ENCODE results near the gene DHDH. TPM values are rescaled to one million over a fixed set of nuclear protein-coding genes. Genes with fewer than 3 reads are reported as not detected.

The DHDH gene
- total and polyA plus RNA-seq, 2 experiments from 2014 or later: 0.69 to 4.7 TPM

DNA sequence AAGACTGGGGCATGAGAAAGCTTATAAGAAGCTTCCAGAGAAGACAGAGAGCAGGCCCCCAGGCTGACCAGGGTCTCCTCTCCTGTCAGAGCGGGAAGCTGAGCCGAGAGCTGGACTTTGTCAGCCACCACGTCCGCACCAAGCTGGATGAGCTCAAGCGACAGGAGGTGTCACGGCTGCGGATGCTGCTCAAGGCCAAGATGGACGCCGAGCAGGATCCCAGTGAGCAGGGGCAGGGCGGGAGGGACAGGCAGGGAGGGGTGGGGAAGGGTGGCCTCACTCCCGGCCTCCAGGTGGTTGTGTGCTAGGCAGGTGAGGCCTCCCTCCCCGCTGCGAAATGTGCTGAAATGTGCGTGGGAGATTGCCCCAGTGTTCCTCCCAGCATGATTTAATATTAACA lies 27.8 kb upstream of the DHDH start:
- Mint-ChIP-seq H3K27ac (no peak overlapping the region), H3K4me3 (no peak overlapping the region), H3K9me3 (no peaks in the 10 kb centered on the region), H3K36me3 (ENCODE audit: low read depth) (peaks cover 60% of the 10 kb centered on the region), H3K27me3 (ENCODE audit: insufficient read depth, low read depth, poor library complexity) (peaks cover 6% of the 10 kb centered on the region), H3K4me1 (peaks cover 5% of the 10 kb centered on the region; the same call in 2 of the 3 replicates)
- ATAC-seq (peak; percentile 27; the same call in 2 of the 3 replicates), DNase-seq (ENCODE audit: low spot score) (no peak)
- Histone ChIP-seq H3K27ac (ENCODE audit: low read depth) (no peak overlapping the region), H3K36me3 (ENCODE audit: insufficient read depth) (peaks cover 5% of the 10 kb centered on the region), H3K9me2 (ENCODE audit: insufficient read depth) (no peaks in the 10 kb centered on the region), H3K4me2 (no peak overlapping the region), H3K4me1 (ENCODE audit: insufficient read depth) (peaks cover 5% of the 10 kb centered on the region; the same call in 1 of the 2 replicates), H3F3A (replicated peaks; ENCODE audit: low read depth) (no peaks in the 10 kb centered on the region), H3K4me3 (no peak overlapping the region), H2AFZ (no peak overlapping the region), H3K27me3 (ENCODE audit: insufficient read depth) (no peaks in the 10 kb centered on the region), H4K20me1 (replicated peaks; ENCODE audit: insufficient read depth) (no peaks in the 10 kb centered on the region), H3K79me2 (replicated peaks; ENCODE audit: insufficient read depth) (peaks cover 19% of the 10 kb centered on the region)
- TF ChIP-seq ETS1 (IDR thresholded peaks at IDR 0.05) (no peak), ZNF331 (CRISPR knock-in tag; IDR thresholded peaks at IDR 0.05; ENCODE audit: low read depth) (no peak), EZH2 (IDR thresholded peaks at IDR 0.05; ENCODE audit: low read depth, unreplicated experiment) (no peak), JUNB (IDR thresholded peaks at IDR 0.05; ENCODE audit: unreplicated experiment) (no peak), POLR2AphosphoS5 (IDR thresholded peaks at IDR 0.05; ENCODE audit: low read depth) (no peak), ZNF114 (CRISPR knock-in tag; IDR thresholded peaks at IDR 0.05) (no peak)

DNA sequence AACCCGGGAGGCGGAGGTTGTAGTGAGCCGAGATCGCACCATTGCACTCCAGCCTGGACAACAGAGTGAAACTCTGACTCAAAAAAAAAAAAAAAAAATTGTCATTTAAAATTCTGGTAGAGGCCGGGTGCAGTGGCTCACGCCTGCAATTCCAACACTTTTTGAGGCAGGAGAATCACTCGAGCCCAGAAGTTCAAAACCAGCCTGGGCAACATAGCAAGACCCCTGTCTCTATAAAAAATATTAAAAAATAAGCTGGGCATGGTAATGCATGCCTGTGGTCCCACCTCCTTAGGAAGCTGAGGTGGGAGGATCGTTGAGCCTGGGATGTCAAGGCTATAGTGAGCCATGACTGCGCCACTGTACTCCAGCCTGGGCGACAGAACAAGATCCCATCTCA lies 27.2 kb upstream of the DHDH start:
- Histone ChIP-seq H4K20me1 (replicated peaks; ENCODE audit: insufficient read depth) (no peaks in the 10 kb centered on the region), H3K9me2 (ENCODE audit: insufficient read depth) (no peaks in the 10 kb centered on the region), H3K27ac (ENCODE audit: low read depth) (no peak overlapping the region), H3K36me3 (ENCODE audit: insufficient read depth) (peaks cover 5% of the 10 kb centered on the region), H3K4me3 (no peak overlapping the region), H3F3A (replicated peaks; ENCODE audit: low read depth) (no peaks in the 10 kb centered on the region), H3K4me2 (no peak overlapping the region), H3K4me1 (ENCODE audit: insufficient read depth) (no peaks in the 10 kb centered on the region), H3K27me3 (ENCODE audit: insufficient read depth) (no peaks in the 10 kb centered on the region), H3K79me2 (replicated peaks; ENCODE audit: insufficient read depth) (peaks cover 18% of the 10 kb centered on the region), H2AFZ (no peak overlapping the region)
- DNase-seq (ENCODE audit: low spot score) (no peak), ATAC-seq (no peak)
- H3K4me3 Mint-ChIP-seq: no peak overlapping the region
- H3K4me1 Mint-ChIP-seq: no peaks in the 10 kb centered on the region
- peaks cover 8% of the 10 kb centered on the region for H3K27me3 Mint-ChIP-seq (ENCODE audit: insufficient read depth, low read depth, poor library complexity)
- no peaks in the 10 kb centered on the region for H3K9me3 Mint-ChIP-seq
- H3K27ac Mint-ChIP-seq: no peak overlapping the region
- peaks cover 63% of the 10 kb centered on the region for H3K36me3 Mint-ChIP-seq (ENCODE audit: low read depth)
- TF ChIP-seq CREB1 (CRISPR knock-in tag; IDR thresholded peaks at IDR 0.05; ENCODE audit: low read depth) (no peak), ZNF114 (CRISPR knock-in tag; IDR thresholded peaks at IDR 0.05) (no peak), JUNB (IDR thresholded peaks at IDR 0.05; ENCODE audit: unreplicated experiment) (no peak), ETS1 (IDR thresholded peaks at IDR 0.05) (no peak), EZH2phosphoT487 (IDR thresholded peaks at IDR 0.05; ENCODE audit: unreplicated experiment) (no peak), EZH2 (IDR thresholded peaks at IDR 0.05; ENCODE audit: low read depth, unreplicated experiment) (no peak), REST (IDR thresholded peaks at IDR 0.05; ENCODE audit: unreplicated experiment) (no peak)
- TF ChIP-seq, protein P1, sequence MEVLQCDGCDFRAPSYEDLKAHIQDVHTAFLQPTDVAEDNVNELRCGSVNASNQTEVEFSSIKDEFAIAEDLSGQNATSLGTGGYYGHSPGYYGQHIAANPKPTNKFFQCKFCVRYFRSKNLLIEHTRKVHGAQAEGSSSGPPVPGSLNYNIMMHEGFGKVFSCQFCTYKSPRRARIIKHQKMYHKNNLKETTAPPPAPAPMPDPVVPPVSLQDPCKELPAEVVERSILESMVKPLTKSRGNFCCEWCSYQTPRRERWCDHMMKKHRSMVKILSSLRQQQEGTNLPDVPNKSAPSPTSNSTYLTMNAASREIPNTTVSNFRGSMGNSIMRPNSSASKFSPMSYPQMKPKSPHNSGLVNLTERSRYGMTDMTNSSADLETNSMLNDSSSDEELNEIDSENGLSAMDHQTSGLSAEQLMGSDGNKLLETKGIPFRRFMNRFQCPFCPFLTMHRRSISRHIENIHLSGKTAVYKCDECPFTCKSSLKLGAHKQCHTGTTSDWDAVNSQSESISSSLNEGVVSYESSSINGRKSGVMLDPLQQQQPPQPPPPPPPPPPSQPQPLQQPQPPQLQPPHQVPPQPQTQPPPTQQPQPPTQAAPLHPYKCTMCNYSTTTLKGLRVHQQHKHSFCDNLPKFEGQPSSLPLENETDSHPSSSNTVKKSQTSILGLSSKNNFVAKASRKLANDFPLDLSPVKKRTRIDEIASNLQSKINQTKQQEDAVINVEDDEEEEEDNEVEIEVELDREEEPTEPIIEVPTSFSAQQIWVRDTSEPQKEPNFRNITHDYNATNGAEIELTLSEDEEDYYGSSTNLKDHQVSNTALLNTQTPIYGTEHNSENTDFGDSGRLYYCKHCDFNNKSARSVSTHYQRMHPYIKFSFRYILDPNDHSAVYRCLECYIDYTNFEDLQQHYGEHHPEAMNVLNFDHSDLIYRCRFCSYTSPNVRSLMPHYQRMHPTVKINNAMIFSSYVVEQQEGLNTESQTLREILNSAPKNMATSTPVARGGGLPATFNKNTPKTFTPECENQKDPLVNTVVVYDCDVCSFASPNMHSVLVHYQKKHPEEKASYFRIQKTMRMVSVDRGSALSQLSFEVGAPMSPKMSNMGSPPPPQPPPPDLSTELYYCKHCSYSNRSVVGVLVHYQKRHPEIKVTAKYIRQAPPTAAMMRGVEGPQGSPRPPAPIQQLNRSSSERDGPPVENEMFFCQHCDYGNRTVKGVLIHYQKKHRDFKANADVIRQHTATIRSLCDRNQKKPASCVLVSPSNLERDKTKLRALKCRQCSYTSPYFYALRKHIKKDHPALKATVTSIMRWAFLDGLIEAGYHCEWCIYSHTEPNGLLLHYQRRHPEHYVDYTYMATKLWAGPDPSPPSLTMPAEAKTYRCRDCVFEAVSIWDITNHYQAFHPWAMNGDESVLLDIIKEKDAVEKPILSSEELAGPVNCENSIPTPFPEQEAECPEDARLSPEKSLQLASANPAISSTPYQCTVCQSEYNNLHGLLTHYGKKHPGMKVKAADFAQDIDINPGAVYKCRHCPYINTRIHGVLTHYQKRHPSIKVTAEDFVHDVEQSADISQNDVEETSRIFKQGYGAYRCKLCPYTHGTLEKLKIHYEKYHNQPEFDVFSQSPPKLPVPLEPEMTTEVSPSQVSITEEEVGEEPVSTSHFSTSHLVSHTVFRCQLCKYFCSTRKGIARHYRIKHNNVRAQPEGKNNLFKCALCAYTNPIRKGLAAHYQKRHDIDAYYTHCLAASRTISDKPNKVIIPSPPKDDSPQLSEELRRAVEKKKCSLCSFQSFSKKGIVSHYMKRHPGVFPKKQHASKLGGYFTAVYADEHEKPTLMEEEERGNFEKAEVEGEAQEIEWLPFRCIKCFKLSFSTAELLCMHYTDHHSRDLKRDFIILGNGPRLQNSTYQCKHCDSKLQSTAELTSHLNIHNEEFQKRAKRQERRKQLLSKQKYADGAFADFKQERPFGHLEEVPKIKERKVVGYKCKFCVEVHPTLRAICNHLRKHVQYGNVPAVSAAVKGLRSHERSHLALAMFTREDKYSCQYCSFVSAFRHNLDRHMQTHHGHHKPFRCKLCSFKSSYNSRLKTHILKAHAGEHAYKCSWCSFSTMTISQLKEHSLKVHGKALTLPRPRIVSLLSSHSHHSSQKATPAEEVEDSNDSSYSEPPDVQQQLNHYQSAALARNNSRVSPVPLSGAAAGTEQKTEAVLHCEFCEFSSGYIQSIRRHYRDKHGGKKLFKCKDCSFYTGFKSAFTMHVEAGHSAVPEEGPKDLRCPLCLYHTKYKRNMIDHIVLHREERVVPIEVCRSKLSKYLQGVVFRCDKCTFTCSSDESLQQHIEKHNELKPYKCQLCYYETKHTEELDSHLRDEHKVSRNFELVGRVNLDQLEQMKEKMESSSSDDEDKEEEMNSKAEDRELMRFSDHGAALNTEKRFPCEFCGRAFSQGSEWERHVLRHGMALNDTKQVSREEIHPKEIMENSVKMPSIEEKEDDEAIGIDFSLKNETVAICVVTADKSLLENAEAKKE (CRISPR knock-in tag; IDR thresholded peaks at IDR 0.05): no peak

Data from GM23338 (cell line).